ENCODE results near the gene RRBP1. TPM values are rescaled to one million over a fixed set of nuclear protein-coding genes. Genes with fewer than 3 reads are reported as not detected.

Gene RRBP1
- total RNA-seq, 2 experiments from 2014 or later = 26.4 to 27.2 TPM

DNA sequence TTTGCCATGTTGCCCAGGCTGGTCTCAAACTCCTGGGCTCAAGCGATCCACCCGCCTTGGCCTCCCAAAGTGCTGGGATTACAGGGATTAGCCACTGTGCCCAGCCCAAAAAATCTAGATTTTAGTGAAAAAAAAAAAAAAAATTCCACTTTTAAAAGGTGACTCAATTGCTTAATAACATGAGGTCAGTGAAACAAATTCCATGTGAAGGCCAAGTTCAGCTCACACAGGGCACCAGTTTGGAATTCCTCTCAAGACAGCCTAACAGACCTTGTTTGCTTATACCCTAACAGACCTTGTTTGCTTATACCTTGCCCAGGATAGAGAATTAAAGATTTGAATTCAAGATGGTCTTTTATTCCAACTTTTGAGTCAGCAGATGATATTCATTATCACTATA is 5.1 kb downstream of the RRBP1 start:
- H3K27me3 Mint-ChIP-seq = no peaks in the 10 kb centered on the region
- no peak overlapping the region for H3K4me3 ChIP-seq (ENCODE audit: low read length)
- POLR2A ChIA-PET = no interaction called here
- CTCF ChIA-PET = no interaction called here
- no peak overlapping the region for H3K27ac ChIP-seq (ENCODE audit: low read depth in 1 of 2, low read length in 2 of 2)
- H3K27ac Mint-ChIP-seq = no peak overlapping the region
- H3K4me1 ChIP-seq (ENCODE audit: insufficient read depth, low read length) = peaks cover 13% of the 10 kb centered on the region
- DNase-seq = no peak
- intact Hi-C loops (cut with DNase I, micrococcal nuclease) = no loop called here
- no peak overlapping the region for H3K4me3 Mint-ChIP-seq
- H3K36me3 ChIP-seq (ENCODE audit: insufficient read depth, low read length) = no peaks in the 10 kb centered on the region
- H3K9me3 ChIP-seq (ENCODE audit: control insufficient read depth in 1 of 2, insufficient read depth in 1 of 2, low read length in 2 of 2) = no peaks in the 10 kb centered on the region
- H3K4me1 Mint-ChIP-seq (ENCODE audit: low read depth) = peaks cover 15% of the 10 kb centered on the region
- TF ChIP-seq, protein P1, sequence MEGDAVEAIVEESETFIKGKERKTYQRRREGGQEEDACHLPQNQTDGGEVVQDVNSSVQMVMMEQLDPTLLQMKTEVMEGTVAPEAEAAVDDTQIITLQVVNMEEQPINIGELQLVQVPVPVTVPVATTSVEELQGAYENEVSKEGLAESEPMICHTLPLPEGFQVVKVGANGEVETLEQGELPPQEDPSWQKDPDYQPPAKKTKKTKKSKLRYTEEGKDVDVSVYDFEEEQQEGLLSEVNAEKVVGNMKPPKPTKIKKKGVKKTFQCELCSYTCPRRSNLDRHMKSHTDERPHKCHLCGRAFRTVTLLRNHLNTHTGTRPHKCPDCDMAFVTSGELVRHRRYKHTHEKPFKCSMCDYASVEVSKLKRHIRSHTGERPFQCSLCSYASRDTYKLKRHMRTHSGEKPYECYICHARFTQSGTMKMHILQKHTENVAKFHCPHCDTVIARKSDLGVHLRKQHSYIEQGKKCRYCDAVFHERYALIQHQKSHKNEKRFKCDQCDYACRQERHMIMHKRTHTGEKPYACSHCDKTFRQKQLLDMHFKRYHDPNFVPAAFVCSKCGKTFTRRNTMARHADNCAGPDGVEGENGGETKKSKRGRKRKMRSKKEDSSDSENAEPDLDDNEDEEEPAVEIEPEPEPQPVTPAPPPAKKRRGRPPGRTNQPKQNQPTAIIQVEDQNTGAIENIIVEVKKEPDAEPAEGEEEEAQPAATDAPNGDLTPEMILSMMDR (IDR thresholded peaks at IDR 0.05) = no peak
- ATAC-seq (ENCODE audit: poor library complexity) = no peak
- no peaks in the 10 kb centered on the region for H3K9me3 Mint-ChIP-seq
- H3K36me3 Mint-ChIP-seq (ENCODE audit: low read depth) = peaks cover 38% of the 10 kb centered on the region
- H3K27me3 ChIP-seq (ENCODE audit: control insufficient read depth in 1 of 2, insufficient read depth in 2 of 2, low read length in 2 of 2) = no peaks in the 10 kb centered on the region

DNA sequence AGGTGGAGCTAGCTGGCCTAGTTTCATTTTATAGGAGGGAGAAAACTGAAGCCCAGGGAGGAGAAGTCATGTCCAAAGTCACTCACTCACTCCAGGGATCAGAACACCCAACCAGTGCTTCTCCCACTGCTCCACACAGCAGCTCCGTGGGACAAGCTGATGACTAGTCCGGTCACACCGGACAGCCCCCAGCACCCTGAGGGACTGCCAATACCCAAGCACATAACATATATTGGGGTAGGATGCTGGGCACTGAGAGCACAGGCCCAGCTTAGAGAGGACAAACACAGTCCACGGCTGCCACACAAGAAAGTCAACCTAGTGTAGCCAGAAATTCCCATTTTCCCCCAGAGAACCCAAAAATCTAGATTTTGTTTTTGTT is 5.7 kb downstream of the RRBP1 start:
- H3K36me3 ChIP-seq (ENCODE audit: insufficient read depth, low read length) = no peaks in the 10 kb centered on the region
- H3K27ac ChIP-seq (ENCODE audit: low read depth in 1 of 2, low read length in 2 of 2) = no peak overlapping the region
- no peaks in the 10 kb centered on the region for H3K9me3 ChIP-seq (ENCODE audit: control insufficient read depth in 1 of 2, insufficient read depth in 1 of 2, low read length in 2 of 2)
- POLR2A ChIA-PET = no interaction called here
- H3K9me3 Mint-ChIP-seq = no peaks in the 10 kb centered on the region
- no peak for DNase-seq
- intact Hi-C loops (cut with DNase I, micrococcal nuclease) = no loop called here
- no peak for ATAC-seq (ENCODE audit: poor library complexity)
- TF ChIP-seq, protein P1 (IDR thresholded peaks at IDR 0.05) = no peak
- H3K27ac Mint-ChIP-seq = no peak overlapping the region
- H3K4me3 Mint-ChIP-seq = no peak overlapping the region
- CTCF ChIA-PET = no interaction called here
- no peaks in the 10 kb centered on the region for H3K27me3 Mint-ChIP-seq
- peaks cover 38% of the 10 kb centered on the region for H3K36me3 Mint-ChIP-seq (ENCODE audit: low read depth)
- no peaks in the 10 kb centered on the region for H3K27me3 ChIP-seq (ENCODE audit: control insufficient read depth in 1 of 2, insufficient read depth in 2 of 2, low read length in 2 of 2)
- H3K4me1 ChIP-seq (ENCODE audit: insufficient read depth, low read length) = peaks cover 13% of the 10 kb centered on the region
- peaks cover 15% of the 10 kb centered on the region for H3K4me1 Mint-ChIP-seq (ENCODE audit: low read depth)
- no peak overlapping the region for H3K4me3 ChIP-seq (ENCODE audit: low read length)

DNA sequence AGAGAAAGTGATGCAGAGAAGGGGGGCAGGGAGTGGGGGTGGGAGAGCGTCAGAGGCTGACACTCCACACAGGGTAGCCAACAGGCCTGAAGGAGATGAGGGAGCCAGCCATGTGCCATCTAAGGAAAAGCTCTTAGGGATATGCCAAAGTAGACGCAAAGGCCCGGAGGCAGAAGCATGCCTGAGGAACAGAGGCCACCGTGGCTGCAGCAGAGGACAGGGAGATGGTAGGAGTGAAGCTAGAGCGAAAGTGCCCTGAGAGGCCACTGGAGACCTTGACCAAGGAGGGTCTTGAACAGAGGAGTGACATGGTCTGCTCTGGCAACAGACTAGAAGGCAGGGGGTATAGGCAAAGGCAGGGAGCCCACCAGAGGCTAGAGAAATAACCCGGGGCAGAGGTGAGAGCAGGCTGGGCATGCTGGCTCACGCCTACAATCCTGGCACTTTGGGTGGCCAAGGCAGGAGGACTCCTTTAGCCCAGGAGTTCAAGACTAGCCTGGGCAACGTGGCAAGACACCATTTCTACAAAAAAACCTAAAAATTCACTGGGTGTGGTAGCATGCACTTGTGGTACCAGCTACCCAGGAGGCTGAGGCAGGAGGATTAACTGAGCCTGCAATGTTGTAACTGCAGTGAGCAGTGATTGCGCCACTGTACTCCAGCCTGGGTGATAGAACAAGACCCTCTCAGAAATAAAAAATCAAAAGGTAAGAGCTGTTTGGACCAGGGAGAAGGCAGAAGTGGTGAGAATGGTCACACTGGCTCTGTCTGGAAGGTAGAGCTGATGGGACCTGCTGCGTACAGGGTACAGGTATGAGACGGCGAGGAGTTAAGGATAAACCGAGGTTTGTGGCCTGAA is 6.3 kb downstream of the RRBP1 start:
- H3K27me3 ChIP-seq (ENCODE audit: control insufficient read depth in 1 of 2, insufficient read depth in 2 of 2, low read length in 2 of 2) = no peaks in the 10 kb centered on the region
- CTCF ChIA-PET = interaction anchor here (0.5 kb wide), 1 partner anchor 205 kb away, joined by 3 read pairs; no protein-coding TSS in a partner anchor
- Mint-ChIP-seq H3K4me1 (ENCODE audit: low read depth) (peaks cover 15% of the 10 kb centered on the region), H3K27me3 (no peaks in the 10 kb centered on the region), H3K4me3 (no peak overlapping the region), H3K27ac (no peak overlapping the region), H3K9me3 (no peaks in the 10 kb centered on the region), H3K36me3 (ENCODE audit: low read depth) (peaks cover 38% of the 10 kb centered on the region)
- POLR2A ChIA-PET = no interaction called here
- H3K36me3 ChIP-seq (ENCODE audit: insufficient read depth, low read length) = no peaks in the 10 kb centered on the region
- intact Hi-C loops (cut with DNase I, micrococcal nuclease) = no loop called here
- TF ChIP-seq, protein P1 (IDR thresholded peaks at IDR 0.05) = no peak
- no peak overlapping the region for H3K27ac ChIP-seq (ENCODE audit: low read depth in 1 of 2, low read length in 2 of 2)
- H3K4me1 ChIP-seq (ENCODE audit: insufficient read depth, low read length) = peaks cover 11% of the 10 kb centered on the region
- H3K9me3 ChIP-seq (ENCODE audit: control insufficient read depth in 1 of 2, insufficient read depth in 1 of 2, low read length in 2 of 2) = no peaks in the 10 kb centered on the region
- DNase-seq (no peak), ATAC-seq (ENCODE audit: poor library complexity) (no peak)
- H3K4me3 ChIP-seq (ENCODE audit: low read length) = no peak overlapping the region
